ENCODE measurements around the gene MLYCD. TPM values are rescaled to one million over a fixed set of nuclear protein-coding genes. Genes with fewer than 3 reads are reported as not detected.

The MLYCD gene
- polyA plus RNA-seq, 1 donor from 2014 or later: 2.4 TPM

- no peaks in the 10 kb centered on the region for H3K36me3 ChIP-seq (ENCODE audit: insufficient read depth, low read length)
- H2AFZ ChIP-seq (ENCODE audit: low read depth, low read length): no peak overlapping the region
- no peak overlapping the region for H3K9ac ChIP-seq (ENCODE audit: low read length)
- no peaks in the 10 kb centered on the region for H3K27me3 ChIP-seq (ENCODE audit: insufficient read depth, low read depth, low read length)
- no peak overlapping the region for H3K27ac ChIP-seq (ENCODE audit: low read length)
- no peak overlapping the region for H3K4me2 ChIP-seq (ENCODE audit: low read length)
- no peaks in the 10 kb centered on the region for H4K20me1 ChIP-seq (ENCODE audit: insufficient read depth)
- no peak for TF ChIP-seq SMC3 (conservative IDR thresholded peaks at IDR 0.05; ENCODE audit: poor library complexity)
- TF ChIP-seq, protein P1, sequence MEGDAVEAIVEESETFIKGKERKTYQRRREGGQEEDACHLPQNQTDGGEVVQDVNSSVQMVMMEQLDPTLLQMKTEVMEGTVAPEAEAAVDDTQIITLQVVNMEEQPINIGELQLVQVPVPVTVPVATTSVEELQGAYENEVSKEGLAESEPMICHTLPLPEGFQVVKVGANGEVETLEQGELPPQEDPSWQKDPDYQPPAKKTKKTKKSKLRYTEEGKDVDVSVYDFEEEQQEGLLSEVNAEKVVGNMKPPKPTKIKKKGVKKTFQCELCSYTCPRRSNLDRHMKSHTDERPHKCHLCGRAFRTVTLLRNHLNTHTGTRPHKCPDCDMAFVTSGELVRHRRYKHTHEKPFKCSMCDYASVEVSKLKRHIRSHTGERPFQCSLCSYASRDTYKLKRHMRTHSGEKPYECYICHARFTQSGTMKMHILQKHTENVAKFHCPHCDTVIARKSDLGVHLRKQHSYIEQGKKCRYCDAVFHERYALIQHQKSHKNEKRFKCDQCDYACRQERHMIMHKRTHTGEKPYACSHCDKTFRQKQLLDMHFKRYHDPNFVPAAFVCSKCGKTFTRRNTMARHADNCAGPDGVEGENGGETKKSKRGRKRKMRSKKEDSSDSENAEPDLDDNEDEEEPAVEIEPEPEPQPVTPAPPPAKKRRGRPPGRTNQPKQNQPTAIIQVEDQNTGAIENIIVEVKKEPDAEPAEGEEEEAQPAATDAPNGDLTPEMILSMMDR (IDR thresholded peaks at IDR 0.05; ENCODE audit: poor library complexity, severe bottlenecking): no peak
- TF ChIP-seq REST (IDR thresholded peaks at IDR 0.05; ENCODE audit: borderline replicate concordance): no peak
- no peak for TF ChIP-seq EP300 (conservative IDR thresholded peaks at IDR 0.05; ENCODE audit: poor library complexity, severe bottlenecking)
- TF ChIP-seq POLR2AphosphoS5 (IDR thresholded peaks at IDR 0.05): no peak
- TF ChIP-seq MXI1 (conservative IDR thresholded peaks at IDR 0.05; ENCODE audit: poor library complexity, severe bottlenecking): no peak
- TF ChIP-seq TAF1 (IDR thresholded peaks at IDR 0.05; ENCODE audit: low read depth): no peak
- no peak for TF ChIP-seq RAD21 (conservative IDR thresholded peaks at IDR 0.05)
- TF ChIP-seq EZH2 (IDR thresholded peaks at IDR 0.05; ENCODE audit: borderline replicate concordance, insufficient read depth, low read length, poor library complexity, severe bottlenecking): no peak
- no peaks in the 10 kb centered on the region for H3F3A ChIP-seq (ENCODE audit: insufficient read depth, low read length, poor library complexity, severe bottlenecking)
- no peaks in the 10 kb centered on the region for H3K9me3 ChIP-seq (ENCODE audit: low read length)
- peaks cover 15% of the 10 kb centered on the region for H3K79me2 ChIP-seq (replicated peaks; ENCODE audit: insufficient read depth, low read length)
- H3K9me2 ChIP-seq (ENCODE audit: insufficient read depth, low read length): no peaks in the 10 kb centered on the region
- peak overlapping the region; percentile 93 for H3K4me3 ChIP-seq (ENCODE audit: low read length)
Measured at GRCh38 chr16:83900571-83900970, 1.7 kb downstream of the MLYCD start.

- Histone ChIP-seq H3K79me2 (replicated peaks; ENCODE audit: insufficient read depth, low read length) (peaks cover 15% of the 10 kb centered on the region), H2AFZ (ENCODE audit: low read depth, low read length) (no peak overlapping the region), H3K9ac (ENCODE audit: low read length) (no peak overlapping the region), H3K9me2 (ENCODE audit: insufficient read depth, low read length) (no peaks in the 10 kb centered on the region), H3K27me3 (ENCODE audit: insufficient read depth, low read depth, low read length) (no peaks in the 10 kb centered on the region), H3K36me3 (ENCODE audit: insufficient read depth, low read length) (no peaks in the 10 kb centered on the region), H3K27ac (ENCODE audit: low read length) (no peak overlapping the region), H3K4me2 (ENCODE audit: low read length) (peak overlapping the region; percentile 47), H3K9me3 (ENCODE audit: low read length) (no peaks in the 10 kb centered on the region), H3F3A (ENCODE audit: insufficient read depth, low read length, poor library complexity, severe bottlenecking) (no peaks in the 10 kb centered on the region), H4K20me1 (ENCODE audit: insufficient read depth) (no peaks in the 10 kb centered on the region), H3K4me3 (ENCODE audit: low read length) (peak overlapping the region; percentile 93)
- TF ChIP-seq MXI1 (conservative IDR thresholded peaks at IDR 0.05; ENCODE audit: poor library complexity, severe bottlenecking): no peak
- TF ChIP-seq POLR2AphosphoS5 (IDR thresholded peaks at IDR 0.05): no peak
- TF ChIP-seq SMC3 (conservative IDR thresholded peaks at IDR 0.05; ENCODE audit: poor library complexity): no peak
- no peak for TF ChIP-seq TAF1 (IDR thresholded peaks at IDR 0.05; ENCODE audit: low read depth)
- TF ChIP-seq REST (IDR thresholded peaks at IDR 0.05; ENCODE audit: borderline replicate concordance): no peak
- TF ChIP-seq RAD21 (conservative IDR thresholded peaks at IDR 0.05): no peak
- no peak for TF ChIP-seq EP300 (conservative IDR thresholded peaks at IDR 0.05; ENCODE audit: poor library complexity, severe bottlenecking)
- TF ChIP-seq, protein P1 (IDR thresholded peaks at IDR 0.05; ENCODE audit: poor library complexity, severe bottlenecking): no peak
- no peak for TF ChIP-seq EZH2 (IDR thresholded peaks at IDR 0.05; ENCODE audit: borderline replicate concordance, insufficient read depth, low read length, poor library complexity, severe bottlenecking)
Measured at GRCh38 chr16:83901101-83901500, 2.2 kb downstream of the MLYCD start.

Measured in neural cell (in vitro differentiated cells).